ENCODE data around the gene CEP192.

DNA sequence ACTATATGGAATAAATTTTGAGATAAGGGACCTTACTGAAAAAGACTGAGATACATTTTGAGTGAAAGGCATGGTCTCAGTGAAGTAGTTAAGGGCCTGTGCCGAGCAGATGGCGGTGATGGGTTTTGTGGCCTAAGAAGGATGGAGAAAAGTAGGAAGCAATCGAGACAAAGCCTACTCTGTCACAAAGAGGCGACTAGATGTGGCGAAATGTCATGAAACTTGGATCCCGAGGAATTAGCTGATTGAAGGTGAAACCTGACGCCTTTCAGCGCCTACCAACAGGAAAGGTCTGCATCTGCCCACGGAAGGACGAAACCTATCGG lies 558 bp upstream of the CEP192 start:
- TF ChIP-seq, protein P1, sequence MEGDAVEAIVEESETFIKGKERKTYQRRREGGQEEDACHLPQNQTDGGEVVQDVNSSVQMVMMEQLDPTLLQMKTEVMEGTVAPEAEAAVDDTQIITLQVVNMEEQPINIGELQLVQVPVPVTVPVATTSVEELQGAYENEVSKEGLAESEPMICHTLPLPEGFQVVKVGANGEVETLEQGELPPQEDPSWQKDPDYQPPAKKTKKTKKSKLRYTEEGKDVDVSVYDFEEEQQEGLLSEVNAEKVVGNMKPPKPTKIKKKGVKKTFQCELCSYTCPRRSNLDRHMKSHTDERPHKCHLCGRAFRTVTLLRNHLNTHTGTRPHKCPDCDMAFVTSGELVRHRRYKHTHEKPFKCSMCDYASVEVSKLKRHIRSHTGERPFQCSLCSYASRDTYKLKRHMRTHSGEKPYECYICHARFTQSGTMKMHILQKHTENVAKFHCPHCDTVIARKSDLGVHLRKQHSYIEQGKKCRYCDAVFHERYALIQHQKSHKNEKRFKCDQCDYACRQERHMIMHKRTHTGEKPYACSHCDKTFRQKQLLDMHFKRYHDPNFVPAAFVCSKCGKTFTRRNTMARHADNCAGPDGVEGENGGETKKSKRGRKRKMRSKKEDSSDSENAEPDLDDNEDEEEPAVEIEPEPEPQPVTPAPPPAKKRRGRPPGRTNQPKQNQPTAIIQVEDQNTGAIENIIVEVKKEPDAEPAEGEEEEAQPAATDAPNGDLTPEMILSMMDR (IDR thresholded peaks at IDR 0.05; ENCODE audit: low read depth, low read length, missing input control): no peak
- no peak for TF ChIP-seq TAF1 (conservative IDR thresholded peaks at IDR 0.05)
- TF ChIP-seq, protein P2, sequence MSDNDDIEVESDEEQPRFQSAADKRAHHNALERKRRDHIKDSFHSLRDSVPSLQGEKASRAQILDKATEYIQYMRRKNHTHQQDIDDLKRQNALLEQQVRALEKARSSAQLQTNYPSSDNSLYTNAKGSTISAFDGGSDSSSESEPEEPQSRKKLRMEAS (IDR thresholded peaks at IDR 0.05): no peak
- TF ChIP-seq, protein P3, sequence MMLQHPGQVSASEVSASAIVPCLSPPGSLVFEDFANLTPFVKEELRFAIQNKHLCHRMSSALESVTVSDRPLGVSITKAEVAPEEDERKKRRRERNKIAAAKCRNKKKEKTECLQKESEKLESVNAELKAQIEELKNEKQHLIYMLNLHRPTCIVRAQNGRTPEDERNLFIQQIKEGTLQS (IDR thresholded peaks at IDR 0.05): no peak
- TF ChIP-seq, protein P4, sequence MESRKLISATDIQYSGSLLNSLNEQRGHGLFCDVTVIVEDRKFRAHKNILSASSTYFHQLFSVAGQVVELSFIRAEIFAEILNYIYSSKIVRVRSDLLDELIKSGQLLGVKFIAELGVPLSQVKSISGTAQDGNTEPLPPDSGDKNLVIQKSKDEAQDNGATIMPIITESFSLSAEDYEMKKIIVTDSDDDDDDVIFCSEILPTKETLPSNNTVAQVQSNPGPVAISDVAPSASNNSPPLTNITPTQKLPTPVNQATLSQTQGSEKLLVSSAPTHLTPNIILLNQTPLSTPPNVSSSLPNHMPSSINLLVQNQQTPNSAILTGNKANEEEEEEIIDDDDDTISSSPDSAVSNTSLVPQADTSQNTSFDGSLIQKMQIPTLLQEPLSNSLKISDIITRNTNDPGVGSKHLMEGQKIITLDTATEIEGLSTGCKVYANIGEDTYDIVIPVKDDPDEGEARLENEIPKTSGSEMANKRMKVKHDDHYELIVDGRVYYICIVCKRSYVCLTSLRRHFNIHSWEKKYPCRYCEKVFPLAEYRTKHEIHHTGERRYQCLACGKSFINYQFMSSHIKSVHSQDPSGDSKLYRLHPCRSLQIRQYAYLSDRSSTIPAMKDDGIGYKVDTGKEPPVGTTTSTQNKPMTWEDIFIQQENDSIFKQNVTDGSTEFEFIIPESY (IDR thresholded peaks at IDR 0.05): no peak
- TF ChIP-seq SP1 (IDR thresholded peaks at IDR 0.05): no peak
- TF ChIP-seq, protein P5, sequence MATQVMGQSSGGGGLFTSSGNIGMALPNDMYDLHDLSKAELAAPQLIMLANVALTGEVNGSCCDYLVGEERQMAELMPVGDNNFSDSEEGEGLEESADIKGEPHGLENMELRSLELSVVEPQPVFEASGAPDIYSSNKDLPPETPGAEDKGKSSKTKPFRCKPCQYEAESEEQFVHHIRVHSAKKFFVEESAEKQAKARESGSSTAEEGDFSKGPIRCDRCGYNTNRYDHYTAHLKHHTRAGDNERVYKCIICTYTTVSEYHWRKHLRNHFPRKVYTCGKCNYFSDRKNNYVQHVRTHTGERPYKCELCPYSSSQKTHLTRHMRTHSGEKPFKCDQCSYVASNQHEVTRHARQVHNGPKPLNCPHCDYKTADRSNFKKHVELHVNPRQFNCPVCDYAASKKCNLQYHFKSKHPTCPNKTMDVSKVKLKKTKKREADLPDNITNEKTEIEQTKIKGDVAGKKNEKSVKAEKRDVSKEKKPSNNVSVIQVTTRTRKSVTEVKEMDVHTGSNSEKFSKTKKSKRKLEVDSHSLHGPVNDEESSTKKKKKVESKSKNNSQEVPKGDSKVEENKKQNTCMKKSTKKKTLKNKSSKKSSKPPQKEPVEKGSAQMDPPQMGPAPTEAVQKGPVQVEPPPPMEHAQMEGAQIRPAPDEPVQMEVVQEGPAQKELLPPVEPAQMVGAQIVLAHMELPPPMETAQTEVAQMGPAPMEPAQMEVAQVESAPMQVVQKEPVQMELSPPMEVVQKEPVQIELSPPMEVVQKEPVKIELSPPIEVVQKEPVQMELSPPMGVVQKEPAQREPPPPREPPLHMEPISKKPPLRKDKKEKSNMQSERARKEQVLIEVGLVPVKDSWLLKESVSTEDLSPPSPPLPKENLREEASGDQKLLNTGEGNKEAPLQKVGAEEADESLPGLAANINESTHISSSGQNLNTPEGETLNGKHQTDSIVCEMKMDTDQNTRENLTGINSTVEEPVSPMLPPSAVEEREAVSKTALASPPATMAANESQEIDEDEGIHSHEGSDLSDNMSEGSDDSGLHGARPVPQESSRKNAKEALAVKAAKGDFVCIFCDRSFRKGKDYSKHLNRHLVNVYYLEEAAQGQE (IDR thresholded peaks at IDR 0.05): no peak
- TF ChIP-seq NR2F2 (IDR thresholded peaks at IDR 0.05): no peak
- TF ChIP-seq JUND (IDR thresholded peaks at IDR 0.05): no peak
- no peak for TF ChIP-seq FOXA1 (IDR thresholded peaks at IDR 0.05)
- no peak for TF ChIP-seq GABPA (IDR thresholded peaks at IDR 0.05 in 1 of 2, conservative IDR thresholded peaks at IDR 0.05 in 1 of 2)
- TF ChIP-seq RAD21 (IDR thresholded peaks at IDR 0.05): no peak

Data from liver (tissue), 3 donors.